Fibroblast of mammary gland (primary cell): Measurements from ENCODE around the gene TOP1.

Experiments used
- DNase-seq: peaks from one replicate; pipeline ENCODE4 v3.0.0-alpha.2; 2010; ENCODE audit warnings: low read depth
- H3K4me3 ChIP-seq: 2 replicates; pipeline ENCODE4 v1.5.1; 2011; ENCODE audit warnings: low read depth, mild to moderate bottlenecking, low read length, moderate library complexity; ENCODE audit not compliant: control insufficient read depth
- TF ChIP-seq, protein P1 (sequence below): conservative IDR thresholded peaks from 2 replicates; pipeline ENCODE4 v1.5.1; 2011; ENCODE audit warnings: low read depth, low read length, inconsistent platforms; ENCODE audit not compliant: control insufficient read depth, insufficient read depth

Gene TOP1

GRCh38 chr20:41169162-41169690 is 140.6 kb downstream of the TOP1 start:
- H3K4me3 ChIP-seq: no peak overlapping the region
- TF ChIP-seq, protein P1, sequence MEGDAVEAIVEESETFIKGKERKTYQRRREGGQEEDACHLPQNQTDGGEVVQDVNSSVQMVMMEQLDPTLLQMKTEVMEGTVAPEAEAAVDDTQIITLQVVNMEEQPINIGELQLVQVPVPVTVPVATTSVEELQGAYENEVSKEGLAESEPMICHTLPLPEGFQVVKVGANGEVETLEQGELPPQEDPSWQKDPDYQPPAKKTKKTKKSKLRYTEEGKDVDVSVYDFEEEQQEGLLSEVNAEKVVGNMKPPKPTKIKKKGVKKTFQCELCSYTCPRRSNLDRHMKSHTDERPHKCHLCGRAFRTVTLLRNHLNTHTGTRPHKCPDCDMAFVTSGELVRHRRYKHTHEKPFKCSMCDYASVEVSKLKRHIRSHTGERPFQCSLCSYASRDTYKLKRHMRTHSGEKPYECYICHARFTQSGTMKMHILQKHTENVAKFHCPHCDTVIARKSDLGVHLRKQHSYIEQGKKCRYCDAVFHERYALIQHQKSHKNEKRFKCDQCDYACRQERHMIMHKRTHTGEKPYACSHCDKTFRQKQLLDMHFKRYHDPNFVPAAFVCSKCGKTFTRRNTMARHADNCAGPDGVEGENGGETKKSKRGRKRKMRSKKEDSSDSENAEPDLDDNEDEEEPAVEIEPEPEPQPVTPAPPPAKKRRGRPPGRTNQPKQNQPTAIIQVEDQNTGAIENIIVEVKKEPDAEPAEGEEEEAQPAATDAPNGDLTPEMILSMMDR: no peak
- no peak for DNase-seq

GRCh38 chr20:41169791-41170351 is 141.2 kb downstream of the TOP1 start:
- peak; percentile 94 for DNase-seq
- H3K4me3 ChIP-seq: no peak overlapping the region
- TF ChIP-seq, protein P1: no peak

DNA sequence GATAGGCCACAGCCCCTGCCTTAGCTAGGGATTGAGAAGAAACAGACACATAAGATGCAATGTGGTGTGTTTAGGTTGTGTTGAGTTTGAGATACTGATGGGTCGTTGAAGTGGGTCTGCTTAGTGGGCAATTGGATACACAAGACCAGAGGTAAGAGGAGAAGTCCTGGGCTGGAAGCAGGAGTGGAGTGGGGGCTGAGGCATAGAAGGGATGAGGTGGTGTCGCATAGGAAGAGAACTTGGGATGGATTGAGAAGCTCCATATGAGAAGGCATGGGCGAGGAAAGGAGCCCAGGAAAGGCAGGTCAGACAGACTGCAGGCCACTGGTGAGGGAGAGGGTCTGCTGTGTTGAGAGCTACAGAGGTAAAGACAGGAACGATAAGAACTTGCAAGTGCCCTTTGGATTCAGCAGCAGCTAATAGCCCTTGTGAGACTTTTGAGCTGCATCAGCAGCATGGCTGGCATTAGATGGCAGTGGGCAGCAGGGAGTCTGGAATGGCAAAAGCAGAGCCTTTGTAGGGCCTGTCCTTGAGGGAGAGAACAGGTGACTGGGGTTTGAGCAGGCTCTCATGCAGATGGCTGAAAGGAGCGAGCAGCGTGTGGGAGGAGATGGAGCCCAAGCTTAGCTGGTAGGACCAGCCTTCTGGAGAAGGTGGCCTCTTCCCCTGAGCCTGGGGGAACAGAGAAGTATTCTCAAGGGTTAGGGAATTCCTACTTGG is 141.9 kb downstream of the TOP1 start:
- TF ChIP-seq, protein P1: no peak
- no peak overlapping the region for H3K4me3 ChIP-seq
- DNase-seq: no peak

GRCh38 chr20:41171736-41172295 is 143.2 kb downstream of the TOP1 start:
- no peak for DNase-seq
- H3K4me3 ChIP-seq: no peak overlapping the region
- TF ChIP-seq, protein P1: no peak

- TF ChIP-seq, protein P1: no peak
- DNase-seq: peak; percentile 27
- H3K4me3 ChIP-seq: no peak overlapping the region
Observed at GRCh38 chr20:41172296-41173140, 143.9 kb downstream of the TOP1 start.

- TF ChIP-seq, protein P1: peak; percentile 96
- DNase-seq: peak; percentile 77
Observed at GRCh38 chr20:41173161-41173721, 144.6 kb downstream of the TOP1 start.

More at GRCh38 chr20:41173161-41173721, 144.6 kb downstream of the TOP1 start:
- H3K4me3 ChIP-seq: no peak overlapping the region
